HepG2 (cell line): ENCODE results near the gene TEAD1. TPM values are rescaled to one million over a fixed set of nuclear protein-coding genes. Genes with fewer than 3 reads are reported as not detected.
A peak's percentile ranks its signal among the peaks of the same experiment; 100 is the strongest.

Experiments used
- ETV6 ChIP-seq: sonication (generic); formaldehyde crosslinking; conservative IDR thresholded peaks from 2 replicates; pipeline ENCODE4 v1.4.0; 2020; ENCODE audit warnings: missing genetic modification reagents
- JUNB ChIP-seq: sonication (generic); formaldehyde crosslinking; IDR thresholded peaks from 2 replicates; pipeline ENCODE4 v1.8.0; 2022; ENCODE audit warnings: missing genetic modification reagents, mild to moderate bottlenecking, borderline replicate concordance
- KLF12 ChIP-seq: sonication (generic); formaldehyde crosslinking; IDR thresholded peaks from 2 replicates; pipeline ENCODE4 v1.4.0; 2020; ENCODE audit warnings: missing genetic modification reagents, borderline replicate concordance
- THYN1 ChIP-seq: sonication (generic); formaldehyde crosslinking; IDR thresholded peaks from 2 replicates; pipeline ENCODE4 v1.8.1; 2023; ENCODE audit warnings: low read depth, mild to moderate bottlenecking, moderate library complexity, missing genetic modification reagents, borderline replicate concordance
- YY1 ChIP-seq: IDR thresholded peaks from 2 replicates; pipeline ENCODE4 v1.6.1; 2011; ENCODE audit warnings: low read length, low read depth, moderate library complexity, mild to moderate bottlenecking; ENCODE audit not compliant: insufficient read depth, insufficient replicate concordance
- ZBTB8A ChIP-seq: sonication (generic); formaldehyde crosslinking; IDR thresholded peaks from 2 replicates; pipeline ENCODE4 v1.4.0; 2020; ENCODE audit warnings: mild to moderate bottlenecking, low read depth, missing genetic modification reagents, borderline replicate concordance
- ZNF282 ChIP-seq: fragments of 450-650 bp; IDR thresholded peaks from 2 replicates; pipeline ENCODE4 v1.6.1; 2018; ENCODE audit not compliant: partially characterized antibody
- ZNF746 ChIP-seq: sonication (generic); formaldehyde crosslinking; IDR thresholded peaks from 2 replicates; pipeline ENCODE4 v1.8.0; 2022; ENCODE audit warnings: mild to moderate bottlenecking, missing genetic modification reagents
- ZNF879 ChIP-seq: sonication (generic); formaldehyde crosslinking; IDR thresholded peaks from 2 replicates; pipeline ENCODE4 v1.8.1; 2023; ENCODE audit warnings: missing genetic modification reagents
- polyA plus RNA-seq, 8 experiments: library from polyadenylated mRNA; depleted of rRNA in 3 of 8; stranded (reverse) in 7 of 8; unstranded in 1 of 8; fragments of >200 nt; fragmentation: Illumina TruSeq in 4 of 8; extraction: Trizol in 4 of 8; gene quantifications; 2 replicates each; pipeline versions ENCODE4 v1.2.1 to v1.2.3, GENCODE V29; 2011 to 2016; ENCODE audit warnings: low read depth in 4 of 8, missing spikeins in 1 of 8, mixed read lengths in 1 of 8; ENCODE audit not compliant: insufficient read depth in 1 of 8
- total RNA-seq, 5 experiments: library from RNA; depleted of rRNA; stranded (reverse); fragments of >200 nt; fragmentation: Illumina TruSeq; extraction: Trizol; gene quantifications; 2 replicates each; pipeline ENCODE4 v1.2.3, GENCODE V29; 2016; ENCODE audit warnings: low read depth in 1 of 5
- TF ChIP-seq, protein P1 (sequence below): sonication (generic); formaldehyde crosslinking; IDR thresholded peaks from 2 replicates; pipeline ENCODE4 v1.5.1; 2020; ENCODE audit warnings: missing genetic modification reagents, mild to moderate bottlenecking, borderline replicate concordance
- TF ChIP-seq, protein P2 (sequence below): sonication (generic); formaldehyde crosslinking; IDR thresholded peaks from 2 replicates; pipeline ENCODE4 v1.9.0; 2021; ENCODE audit warnings: mild to moderate bottlenecking, missing genetic modification reagents
- TF ChIP-seq, protein P3 (sequence below): sonication (generic); formaldehyde crosslinking; IDR thresholded peaks from 2 replicates; pipeline ENCODE4 v1.4.0; 2020; ENCODE audit warnings: mild to moderate bottlenecking, low read depth, missing genetic modification reagents
- TF ChIP-seq, protein P4 (sequence below): IDR thresholded peaks from 2 replicates; pipeline ENCODE4 v1.6.1; 2016; ENCODE audit warnings: missing compliant biosample characterization, missing genetic modification reagents, borderline replicate concordance
- TF ChIP-seq, protein P5 (sequence below): sonication (generic); formaldehyde crosslinking; IDR thresholded peaks from 2 replicates; pipeline ENCODE4 v1.4.0; 2020; ENCODE audit warnings: low read depth, missing genetic modification reagents

Gene TEAD1
- total and polyA plus RNA-seq, 2 of the 13 experiments (the other 11 are each of a cell fraction or from before 2014, with no cell fraction given) = 20.1 to 30.5 TPM

DNA sequence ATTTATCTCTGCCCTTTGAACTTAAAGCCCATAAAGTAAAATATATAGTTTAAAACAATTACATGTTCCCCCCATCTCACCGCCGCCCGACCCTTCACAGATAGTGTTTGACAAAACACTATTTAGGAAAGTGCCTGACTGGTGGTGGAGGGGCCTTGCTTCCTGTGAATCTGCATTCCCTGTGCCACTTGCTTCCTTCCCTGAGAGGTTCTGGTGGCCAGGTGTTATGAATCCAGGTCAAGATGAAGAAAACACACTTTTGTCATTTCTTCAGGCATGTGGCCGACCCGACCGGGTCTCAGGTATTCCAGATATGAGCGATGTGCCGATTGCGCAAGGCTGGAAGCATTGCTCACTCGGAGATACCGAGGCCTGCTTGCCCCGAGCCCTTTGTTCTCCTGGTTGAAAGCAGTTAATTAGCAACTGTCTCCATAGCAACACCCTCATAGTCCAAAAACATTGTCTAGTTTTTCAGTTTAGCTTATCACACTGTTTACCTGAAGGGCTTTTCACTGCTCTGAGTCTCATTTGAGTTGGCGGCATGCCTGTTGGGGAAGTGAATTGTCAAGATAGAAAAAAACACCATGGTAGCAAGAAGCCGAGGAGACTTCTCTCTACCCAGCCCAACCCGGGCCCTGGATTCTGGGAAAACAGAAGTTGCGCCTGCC is 128.3 kb downstream of the TEAD1 start (continued):
- TF ChIP-seq, protein P1, sequence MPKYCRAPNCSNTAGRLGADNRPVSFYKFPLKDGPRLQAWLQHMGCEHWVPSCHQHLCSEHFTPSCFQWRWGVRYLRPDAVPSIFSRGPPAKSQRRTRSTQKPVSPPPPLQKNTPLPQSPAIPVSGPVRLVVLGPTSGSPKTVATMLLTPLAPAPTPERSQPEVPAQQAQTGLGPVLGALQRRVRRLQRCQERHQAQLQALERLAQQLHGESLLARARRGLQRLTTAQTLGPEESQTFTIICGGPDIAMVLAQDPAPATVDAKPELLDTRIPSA (CRISPR knock-in tag) = no peak
- TF ChIP-seq, protein P2, sequence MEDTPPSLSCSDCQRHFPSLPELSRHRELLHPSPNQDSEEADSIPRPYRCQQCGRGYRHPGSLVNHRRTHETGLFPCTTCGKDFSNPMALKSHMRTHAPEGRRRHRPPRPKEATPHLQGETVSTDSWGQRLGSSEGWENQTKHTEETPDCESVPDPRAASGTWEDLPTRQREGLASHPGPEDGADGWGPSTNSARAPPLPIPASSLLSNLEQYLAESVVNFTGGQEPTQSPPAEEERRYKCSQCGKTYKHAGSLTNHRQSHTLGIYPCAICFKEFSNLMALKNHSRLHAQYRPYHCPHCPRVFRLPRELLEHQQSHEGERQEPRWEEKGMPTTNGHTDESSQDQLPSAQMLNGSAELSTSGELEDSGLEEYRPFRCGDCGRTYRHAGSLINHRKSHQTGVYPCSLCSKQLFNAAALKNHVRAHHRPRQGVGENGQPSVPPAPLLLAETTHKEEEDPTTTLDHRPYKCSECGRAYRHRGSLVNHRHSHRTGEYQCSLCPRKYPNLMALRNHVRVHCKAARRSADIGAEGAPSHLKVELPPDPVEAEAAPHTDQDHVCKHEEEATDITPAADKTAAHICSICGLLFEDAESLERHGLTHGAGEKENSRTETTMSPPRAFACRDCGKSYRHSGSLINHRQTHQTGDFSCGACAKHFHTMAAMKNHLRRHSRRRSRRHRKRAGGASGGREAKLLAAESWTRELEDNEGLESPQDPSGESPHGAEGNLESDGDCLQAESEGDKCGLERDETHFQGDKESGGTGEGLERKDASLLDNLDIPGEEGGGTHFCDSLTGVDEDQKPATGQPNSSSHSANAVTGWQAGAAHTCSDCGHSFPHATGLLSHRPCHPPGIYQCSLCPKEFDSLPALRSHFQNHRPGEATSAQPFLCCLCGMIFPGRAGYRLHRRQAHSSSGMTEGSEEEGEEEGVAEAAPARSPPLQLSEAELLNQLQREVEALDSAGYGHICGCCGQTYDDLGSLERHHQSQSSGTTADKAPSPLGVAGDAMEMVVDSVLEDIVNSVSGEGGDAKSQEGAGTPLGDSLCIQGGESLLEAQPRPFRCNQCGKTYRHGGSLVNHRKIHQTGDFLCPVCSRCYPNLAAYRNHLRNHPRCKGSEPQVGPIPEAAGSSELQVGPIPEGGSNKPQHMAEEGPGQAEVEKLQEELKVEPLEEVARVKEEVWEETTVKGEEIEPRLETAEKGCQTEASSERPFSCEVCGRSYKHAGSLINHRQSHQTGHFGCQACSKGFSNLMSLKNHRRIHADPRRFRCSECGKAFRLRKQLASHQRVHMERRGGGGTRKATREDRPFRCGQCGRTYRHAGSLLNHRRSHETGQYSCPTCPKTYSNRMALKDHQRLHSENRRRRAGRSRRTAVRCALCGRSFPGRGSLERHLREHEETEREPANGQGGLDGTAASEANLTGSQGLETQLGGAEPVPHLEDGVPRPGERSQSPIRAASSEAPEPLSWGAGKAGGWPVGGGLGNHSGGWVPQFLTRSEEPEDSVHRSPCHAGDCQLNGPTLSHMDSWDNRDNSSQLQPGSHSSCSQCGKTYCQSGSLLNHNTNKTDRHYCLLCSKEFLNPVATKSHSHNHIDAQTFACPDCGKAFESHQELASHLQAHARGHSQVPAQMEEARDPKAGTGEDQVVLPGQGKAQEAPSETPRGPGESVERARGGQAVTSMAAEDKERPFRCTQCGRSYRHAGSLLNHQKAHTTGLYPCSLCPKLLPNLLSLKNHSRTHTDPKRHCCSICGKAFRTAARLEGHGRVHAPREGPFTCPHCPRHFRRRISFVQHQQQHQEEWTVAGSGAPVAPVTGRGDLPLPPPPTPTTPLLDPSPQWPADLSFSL (CRISPR knock-in tag) = no peak; the same call in 1 of the 2 replicates
- TF ChIP-seq JUNB (CRISPR knock-in tag) = no peak; the same call in 1 of the 2 replicates
- no peak for TF ChIP-seq ETV6 (CRISPR knock-in tag)
- TF ChIP-seq, protein P3, sequence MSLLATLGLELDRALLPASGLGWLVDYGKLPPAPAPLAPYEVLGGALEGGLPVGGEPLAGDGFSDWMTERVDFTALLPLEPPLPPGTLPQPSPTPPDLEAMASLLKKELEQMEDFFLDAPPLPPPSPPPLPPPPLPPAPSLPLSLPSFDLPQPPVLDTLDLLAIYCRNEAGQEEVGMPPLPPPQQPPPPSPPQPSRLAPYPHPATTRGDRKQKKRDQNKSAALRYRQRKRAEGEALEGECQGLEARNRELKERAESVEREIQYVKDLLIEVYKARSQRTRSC (CRISPR knock-in tag) = no peak
- TF ChIP-seq YY1 = no peak
- TF ChIP-seq ZBTB8A (CRISPR knock-in tag) = no peak
- 0 out of 2 replicates have a peak, but pooled peaks have one; percentile 56 for TF ChIP-seq ZNF746 (CRISPR knock-in tag)
- TF ChIP-seq, protein P4, sequence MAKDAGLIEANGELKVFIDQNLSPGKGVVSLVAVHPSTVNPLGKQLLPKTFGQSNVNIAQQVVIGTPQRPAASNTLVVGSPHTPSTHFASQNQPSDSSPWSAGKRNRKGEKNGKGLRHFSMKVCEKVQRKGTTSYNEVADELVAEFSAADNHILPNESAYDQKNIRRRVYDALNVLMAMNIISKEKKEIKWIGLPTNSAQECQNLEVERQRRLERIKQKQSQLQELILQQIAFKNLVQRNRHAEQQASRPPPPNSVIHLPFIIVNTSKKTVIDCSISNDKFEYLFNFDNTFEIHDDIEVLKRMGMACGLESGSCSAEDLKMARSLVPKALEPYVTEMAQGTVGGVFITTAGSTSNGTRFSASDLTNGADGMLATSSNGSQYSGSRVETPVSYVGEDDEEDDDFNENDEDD (CRISPR knock-in tag) = no peak; the same call in 1 of the 2 replicates
- TF ChIP-seq KLF12 (CRISPR knock-in tag) = no peak
- TF ChIP-seq ZNF879 (CRISPR knock-in tag) = no peak
- TF ChIP-seq, protein P5, sequence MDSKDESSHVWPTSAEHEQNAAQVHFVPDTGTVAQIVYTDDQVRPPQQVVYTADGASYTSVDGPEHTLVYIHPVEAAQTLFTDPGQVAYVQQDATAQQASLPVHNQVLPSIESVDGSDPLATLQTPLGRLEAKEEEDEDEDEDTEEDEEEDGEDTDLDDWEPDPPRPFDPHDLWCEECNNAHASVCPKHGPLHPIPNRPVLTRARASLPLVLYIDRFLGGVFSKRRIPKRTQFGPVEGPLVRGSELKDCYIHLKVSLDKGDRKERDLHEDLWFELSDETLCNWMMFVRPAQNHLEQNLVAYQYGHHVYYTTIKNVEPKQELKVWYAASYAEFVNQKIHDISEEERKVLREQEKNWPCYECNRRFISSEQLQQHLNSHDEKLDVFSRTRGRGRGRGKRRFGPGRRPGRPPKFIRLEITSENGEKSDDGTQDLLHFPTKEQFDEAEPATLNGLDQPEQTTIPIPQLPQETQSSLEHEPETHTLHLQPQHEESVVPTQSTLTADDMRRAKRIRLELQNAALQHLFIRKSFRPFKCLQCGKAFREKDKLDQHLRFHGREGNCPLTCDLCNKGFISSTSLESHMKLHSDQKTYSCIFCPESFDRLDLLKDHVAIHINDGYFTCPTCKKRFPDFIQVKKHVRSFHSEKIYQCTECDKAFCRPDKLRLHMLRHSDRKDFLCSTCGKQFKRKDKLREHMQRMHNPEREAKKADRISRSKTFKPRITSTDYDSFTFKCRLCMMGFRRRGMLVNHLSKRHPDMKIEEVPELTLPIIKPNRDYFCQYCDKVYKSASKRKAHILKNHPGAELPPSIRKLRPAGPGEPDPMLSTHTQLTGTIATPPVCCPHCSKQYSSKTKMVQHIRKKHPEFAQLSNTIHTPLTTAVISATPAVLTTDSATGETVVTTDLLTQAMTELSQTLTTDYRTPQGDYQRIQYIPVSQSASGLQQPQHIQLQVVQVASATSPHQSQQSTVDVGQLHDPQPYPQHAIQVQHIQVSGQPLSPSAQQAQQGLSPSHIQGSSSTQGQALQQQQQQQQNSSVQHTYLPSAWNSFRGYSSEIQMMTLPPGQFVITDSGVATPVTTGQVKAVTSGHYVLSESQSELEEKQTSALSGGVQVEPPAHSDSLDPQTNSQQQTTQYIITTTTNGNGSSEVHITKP (CRISPR knock-in tag) = peak; percentile 61; the same call in 1 of the 2 replicates
- TF ChIP-seq ZNF282 = no peak
- TF ChIP-seq THYN1 (CRISPR knock-in tag) = 0 out of 2 replicates have a peak, but pooled peaks have one; percentile 64
